GM19467 (cell line): Measurements from ENCODE around the gene RAD9A.

ENCODE experiments used
- ATAC-seq: cut with Tn5 transposase; IDR thresholded peaks from one replicate; pipeline ENCODE4 v1.9.1; 2021; ENCODE audit warnings: mild to moderate bottlenecking, moderate library complexity; ENCODE audit not compliant: unreplicated experiment

RAD9A gene

GRCh38 chr11:67391304-67392182, at the start of gene RAD9A:
TSS of gene RAD9A (plus strand) at chr11:67391986. CDS start at chr11:67392045, 59 bp downstream.
- peak; percentile 45 for ATAC-seq

- no peak for ATAC-seq
These were observed 47.5 kb upstream of the RAD9A start for GRCh38 chr11:67344264-67344663.

GRCh38 chr11:67345247-67345919, 46.4 kb upstream of the RAD9A start:
- no peak for ATAC-seq

GRCh38 chr11:67345920-67346819, 45.6 kb upstream of the RAD9A start:
- ATAC-seq = no peak

- ATAC-seq = no peak
These were observed 43.6 kb upstream of the RAD9A start for GRCh38 chr11:67347964-67348749.

GRCh38 chr11:67349036-67349435, 42.8 kb upstream of the RAD9A start:
- ATAC-seq = no peak

- ATAC-seq = no peak
These were observed 42.3 kb upstream of the RAD9A start for GRCh38 chr11:67349457-67349856.

GRCh38 chr11:67349928-67350465, 41.8 kb upstream of the RAD9A start:
- no peak for ATAC-seq

GRCh38 chr11:67351275-67352005, 40.3 kb upstream of the RAD9A start:
- ATAC-seq = no peak

GRCh38 chr11:67352546-67353316, 39.1 kb upstream of the RAD9A start:
- peak; percentile 10 for ATAC-seq

- peak; percentile 59 for ATAC-seq
These were observed 38.3 kb upstream of the RAD9A start, which contains the start of gene POLD4 for GRCh38 chr11:67353317-67354074. TSS of gene POLD4 (minus strand) at chr11:67353546. CDS start at chr11:67353399, 147 bp downstream.

- no peak for ATAC-seq
These were observed 37.4 kb upstream of the RAD9A start for GRCh38 chr11:67354075-67355022.

- no peak for ATAC-seq
These were observed 36.6 kb upstream of the RAD9A start for GRCh38 chr11:67355023-67355793.

- ATAC-seq = no peak
These were observed 35.9 kb upstream of the RAD9A start for GRCh38 chr11:67355794-67356386.

GRCh38 chr11:67356387-67356863, 35.4 kb upstream of the RAD9A start:
- ATAC-seq = no peak
